Measurements from ENCODE around the gene SPATA32.

The SPATA32 gene

GRCh38 chr17:45276031-45276430 lies 14.1 kb upstream of the SPATA32 start:
- Histone ChIP-seq H3K4me3 (IDR thresholded peaks at IDR 0.05; ENCODE audit: insufficient read depth, low read depth, low read length) (no peak overlapping the region), H4K20me1 (ENCODE audit: insufficient read depth) (no peaks in the 10 kb centered on the region), H3K4me1 (ENCODE audit: low read depth, poor library complexity, severe bottlenecking) (peaks cover 15% of the 10 kb centered on the region), H3K27ac (no peak overlapping the region), H3K4me2 (no peak overlapping the region), H2AFZ (ENCODE audit: low read depth) (no peak overlapping the region), H3K36me3 (ENCODE audit: insufficient read depth) (no peaks in the 10 kb centered on the region), H3K27me3 (ENCODE audit: insufficient read depth, low read depth) (no peaks in the 10 kb centered on the region), H3K79me2 (ENCODE audit: insufficient read depth, low read depth) (no peaks in the 10 kb centered on the region), H3K9ac (no peak overlapping the region)
- no peak for TF ChIP-seq CTCF (conservative IDR thresholded peaks at IDR 0.05; ENCODE audit: low read depth, low read length)

- peaks cover 29% of the 10 kb centered on the region for H3K4me1 ChIP-seq (ENCODE audit: low read depth, poor library complexity, severe bottlenecking)
- H2AFZ ChIP-seq (ENCODE audit: low read depth), result no peak overlapping the region
- H3K4me2 ChIP-seq, result no peak overlapping the region
- H3K9ac ChIP-seq, result no peak overlapping the region
- no peak for TF ChIP-seq CTCF (conservative IDR thresholded peaks at IDR 0.05; ENCODE audit: low read depth, low read length)
- H3K4me3 ChIP-seq (IDR thresholded peaks at IDR 0.05; ENCODE audit: insufficient read depth, low read depth, low read length), result no peak overlapping the region
- no peaks in the 10 kb centered on the region for H3K79me2 ChIP-seq (ENCODE audit: insufficient read depth, low read depth)
- no peak overlapping the region for H3K27ac ChIP-seq
- H4K20me1 ChIP-seq (ENCODE audit: insufficient read depth), result no peaks in the 10 kb centered on the region
- H3K36me3 ChIP-seq (ENCODE audit: insufficient read depth), result no peaks in the 10 kb centered on the region; the same call in 1 of the 2 replicates
- H3K27me3 ChIP-seq (ENCODE audit: insufficient read depth, low read depth), result no peaks in the 10 kb centered on the region
Measured at GRCh38 chr17:45274033-45274432, 12.1 kb upstream of the SPATA32 start.

- H3K4me2 ChIP-seq, result no peak overlapping the region
- H3K36me3 ChIP-seq (ENCODE audit: insufficient read depth), result no peaks in the 10 kb centered on the region; the same call in 1 of the 2 replicates
- TF ChIP-seq CTCF (conservative IDR thresholded peaks at IDR 0.05; ENCODE audit: low read depth, low read length), result no peak
- H3K27me3 ChIP-seq (ENCODE audit: insufficient read depth, low read depth), result no peaks in the 10 kb centered on the region
- H3K79me2 ChIP-seq (ENCODE audit: insufficient read depth, low read depth), result no peaks in the 10 kb centered on the region
- peaks cover 29% of the 10 kb centered on the region for H3K4me1 ChIP-seq (ENCODE audit: low read depth, poor library complexity, severe bottlenecking)
- no peaks in the 10 kb centered on the region for H4K20me1 ChIP-seq (ENCODE audit: insufficient read depth)
- no peak overlapping the region for H3K27ac ChIP-seq
- H2AFZ ChIP-seq (ENCODE audit: low read depth), result no peak overlapping the region
- H3K4me3 ChIP-seq (IDR thresholded peaks at IDR 0.05; ENCODE audit: insufficient read depth, low read depth, low read length), result no peak overlapping the region
- no peak overlapping the region for H3K9ac ChIP-seq
Measured at GRCh38 chr17:45273551-45273957, 11.7 kb upstream of the SPATA32 start.

GRCh38 chr17:45271603-45272002 lies 9.7 kb upstream of the SPATA32 start:
- Histone ChIP-seq H3K4me2 (no peak overlapping the region), H4K20me1 (ENCODE audit: insufficient read depth) (no peaks in the 10 kb centered on the region), H3K27ac (no peak overlapping the region), H3K79me2 (ENCODE audit: insufficient read depth, low read depth) (no peaks in the 10 kb centered on the region), H3K9ac (no peak overlapping the region), H3K36me3 (ENCODE audit: insufficient read depth) (no peaks in the 10 kb centered on the region; the same call in 1 of the 2 replicates), H3K27me3 (ENCODE audit: insufficient read depth, low read depth) (no peaks in the 10 kb centered on the region), H2AFZ (ENCODE audit: low read depth) (no peak overlapping the region), H3K4me3 (IDR thresholded peaks at IDR 0.05; ENCODE audit: insufficient read depth, low read depth, low read length) (no peak overlapping the region), H3K4me1 (ENCODE audit: low read depth, poor library complexity, severe bottlenecking) (peaks cover 16% of the 10 kb centered on the region)
- no peak for TF ChIP-seq CTCF (conservative IDR thresholded peaks at IDR 0.05; ENCODE audit: low read depth, low read length)
